Uterus (tissue), 4 donors: ENCODE measurements around the gene SASH1. TPM values are rescaled to one million over a fixed set of nuclear protein-coding genes. Genes with fewer than 3 reads are reported as not detected.

Source experiments
- DNase-seq, 2 donors: peaks; one replicate each; pipeline ENCODE4 v3.0.0-alpha.2; 2019 to 2020
- H3K27ac ChIP-seq, 2 donors: fragments of 200-600 bp; sonication (generic); 1 replicate in 1 of 2; 2 replicates in 1 of 2; pipeline ENCODE4 v1.5.1; 2016 to 2018
- H3K27me3 ChIP-seq, 2 donors: fragments of 200-600 bp; sonication (generic); one replicate each; pipeline ENCODE4 v1.5.1; 2018 to 2019; ENCODE audit warnings: control low read depth in 1 of 2
- H3K36me3 ChIP-seq, 2 donors: fragments of 200-600 bp; sonication (generic); one replicate each; pipeline ENCODE4 v1.5.1; 2019; ENCODE audit warnings: control low read depth in 1 of 2
- H3K4me1 ChIP-seq, 2 donors: fragments of 200-600 bp; sonication (generic); one replicate each; pipeline ENCODE4 v1.5.1; 2018 to 2019; ENCODE audit warnings: control low read depth in 1 of 2
- H3K4me3 ChIP-seq, 2 donors: fragments of 200-600 bp; sonication (generic); 1 replicate in 1 of 2; 2 replicates in 1 of 2; pipeline ENCODE4 v1.5.1; 2018 to 2019; ENCODE audit warnings: mild to moderate bottlenecking in 1 of 2
- H3K9me3 ChIP-seq, 2 donors: fragments of 200-600 bp; sonication (generic); one replicate each; pipeline ENCODE4 v1.5.1; 2019; ENCODE audit warnings: control low read depth in 1 of 2
- CTCF ChIP-seq, 4 experiments: fragments of 200-600 bp in 2 of 4; fragments of 450-650 bp in 2 of 4; sonication (generic) in 2 of 4; IDR thresholded peaks; one replicate each; pipeline ENCODE4 v1.5.1; 2016 to 2019; ENCODE audit warnings: antibody characterized with exemption in 4 of 4, mild to moderate bottlenecking in 2 of 4, moderate library complexity in 1 of 4
- POLR2A ChIP-seq, 2 donors: fragments of 450-650 bp; IDR thresholded peaks; one replicate each; pipeline ENCODE4 v1.6.1; 2016; ENCODE audit warnings: antibody characterized with exemption in 2 of 2, mild to moderate bottlenecking in 1 of 2, moderate library complexity in 1 of 2
- intact Hi-C: fragments of 100-400 bp; cut with DNase I; formaldehyde crosslinking; loops from one replicate; pipeline ENCODE4 v1.15.1; 2023; ENCODE audit warnings: low total_unique reads
- total RNA-seq, 4 donors: library from RNA; depleted of rRNA in 3 of 4; stranded (reverse); fragments of >200 nt in 3 of 4; gene quantifications; one replicate each; pipeline versions ENCODE4 v1.1.0 to v1.2.4, GENCODE V29; 2014 to 2023
- donor health status: DM: yes; HTN: yes; CAD: no.

Gene SASH1
- total RNA-seq, 4 donors from 2014 or later, result 31.2 to 79.9 (median 54.3) TPM

DNA sequence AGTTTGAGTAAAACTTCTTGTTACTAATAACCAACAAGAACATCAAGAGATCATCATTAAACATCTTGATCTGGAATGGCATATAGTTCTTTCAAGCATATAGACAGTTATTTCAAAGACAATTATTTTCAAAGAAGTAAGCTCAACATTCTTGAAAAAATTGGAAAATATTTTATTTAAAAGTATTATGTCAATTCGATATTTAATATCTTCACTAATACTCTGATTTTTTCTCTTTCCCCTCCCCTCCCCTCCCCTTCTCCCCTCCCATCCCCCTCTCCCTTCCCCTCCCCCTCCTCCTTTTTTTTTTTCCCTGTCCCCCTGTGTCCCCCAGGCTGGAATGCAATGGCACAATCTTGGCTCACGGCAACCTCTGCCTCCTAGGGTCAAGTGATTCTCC is 82.8 kb downstream of the SASH1 start:
- no peak for TF ChIP-seq CTCF (IDR thresholded peaks at IDR 0.05)
- TF ChIP-seq POLR2A (IDR thresholded peaks at IDR 0.05), result no peak
- DNase-seq, result no peak
- Histone ChIP-seq H3K4me3 (no peak overlapping the region), H3K27me3 (no peaks in the 10 kb centered on the region), H3K36me3 (no peaks in the 10 kb centered on the region), H3K9me3 (no peaks in the 10 kb centered on the region), H3K4me1 (no peaks in the 10 kb centered on the region), H3K27ac (no peak overlapping the region)
- intact Hi-C loops, result no loop called here

- intact Hi-C loops, result no loop called here
- no peaks in the 10 kb centered on the region for H3K4me1 ChIP-seq
Measured at GRCh38 chr6:148426317-148426977, 83.8 kb downstream of the SASH1 start.

GRCh38 chr6:148427333-148427732 is 84.7 kb downstream of the SASH1 start:
- Histone ChIP-seq H3K9me3 (no peaks in the 10 kb centered on the region), H3K4me1 (peaks cover 0 to 4% of the 10 kb centered on the region in 2 donors), H3K27ac (no peak overlapping the region), H3K36me3 (no peaks in the 10 kb centered on the region), H3K4me3 (no peak overlapping the region), H3K27me3 (no peaks in the 10 kb centered on the region)
- intact Hi-C loops, result no loop called here
- DNase-seq, result no peak
- TF ChIP-seq CTCF (IDR thresholded peaks at IDR 0.05), result no peak
- no peak for TF ChIP-seq POLR2A (IDR thresholded peaks at IDR 0.05)

More at GRCh38 chr6:148426317-148426977, 83.8 kb downstream of the SASH1 start:
- H3K36me3 ChIP-seq, result no peaks in the 10 kb centered on the region
- no peak overlapping the region for H3K4me3 ChIP-seq
- no peak for DNase-seq
- H3K27me3 ChIP-seq, result no peaks in the 10 kb centered on the region
- H3K27ac ChIP-seq, result peak overlapping the region in 1 of 2 donors; percentile 43
- TF ChIP-seq CTCF (IDR thresholded peaks at IDR 0.05) (no peak), POLR2A (IDR thresholded peaks at IDR 0.05) (no peak)
- H3K9me3 ChIP-seq, result no peaks in the 10 kb centered on the region

DNA sequence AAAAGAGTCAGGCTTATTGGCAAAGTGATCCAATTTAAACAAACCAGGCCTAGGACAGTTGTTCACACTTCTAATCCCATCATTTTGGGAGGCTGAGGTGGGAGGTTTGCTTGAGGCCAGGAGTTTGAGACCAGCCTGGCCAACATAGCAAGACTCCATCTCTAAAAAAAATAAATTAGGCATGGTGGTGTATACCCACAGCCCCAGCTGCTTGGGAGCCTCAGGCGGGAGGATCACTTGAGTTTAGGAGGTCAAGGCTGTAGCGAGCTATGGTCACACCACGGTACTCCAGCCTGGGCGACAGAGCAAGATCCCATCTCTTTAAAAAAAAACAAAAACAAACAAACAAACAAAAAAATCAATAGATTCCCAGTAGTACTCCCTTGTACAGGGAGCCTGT is 86.8 kb downstream of the SASH1 start:
- peaks cover 0 to 4% of the 10 kb centered on the region in 2 donors for H3K4me1 ChIP-seq
- no peaks in the 10 kb centered on the region for H3K9me3 ChIP-seq
- no peak for TF ChIP-seq POLR2A (IDR thresholded peaks at IDR 0.05)
- TF ChIP-seq CTCF (IDR thresholded peaks at IDR 0.05), result no peak
- DNase-seq, result no peak
- intact Hi-C loops, result no loop called here
- no peak overlapping the region for H3K27ac ChIP-seq
- no peaks in the 10 kb centered on the region for H3K36me3 ChIP-seq
- H3K27me3 ChIP-seq, result no peaks in the 10 kb centered on the region
- no peak overlapping the region for H3K4me3 ChIP-seq

GRCh38 chr6:148430897-148431296 is 88.3 kb downstream of the SASH1 start:
- H3K4me1 ChIP-seq, result peaks cover 0 to 4% of the 10 kb centered on the region in 2 donors
- no peak overlapping the region for H3K4me3 ChIP-seq
- H3K9me3 ChIP-seq, result no peaks in the 10 kb centered on the region
- TF ChIP-seq CTCF (IDR thresholded peaks at IDR 0.05) (no peak), POLR2A (IDR thresholded peaks at IDR 0.05) (no peak)
- intact Hi-C loops, result no loop called here
- H3K27me3 ChIP-seq, result no peaks in the 10 kb centered on the region
- H3K27ac ChIP-seq, result no peak overlapping the region
- no peak for DNase-seq
- no peaks in the 10 kb centered on the region for H3K36me3 ChIP-seq
